Activated T-helper 2 cell treated with anti-CD3 and anti-CD28 coated beads, Interferon-gamma antibody, Interleukin-2, Interleukin-4, amounts not matched to agents 10 μg/mL and 5 μg/mL and 100 μg/mL, durations not matched to agents 14 hours and 24 hours and 36 hours (primary cell): ENCODE results near the gene RAE1. TPM values are rescaled to one million over a fixed set of nuclear protein-coding genes. Genes with fewer than 3 reads are reported as not detected.

Experiments used
- DNase-seq: peaks from one replicate; pipeline ENCODE4 v3.0.0; 2021; ENCODE audit warnings: low spot score
- H3K27ac Mint-ChIP-seq: one replicate; pipeline ENCODE4 v1.8.0; 2021; ENCODE audit warnings: mixed read lengths
- H3K27me3 Mint-ChIP-seq: one replicate; pipeline ENCODE4 v1.8.0; 2021; ENCODE audit warnings: low read depth, mixed read lengths
- H3K36me3 Mint-ChIP-seq: one replicate; pipeline ENCODE4 v1.8.0; 2021; ENCODE audit warnings: low read depth, mixed read lengths
- H3K4me1 Mint-ChIP-seq: one replicate; pipeline ENCODE4 v1.8.0; 2021; ENCODE audit warnings: low read depth, mixed read lengths
- H3K4me3 Mint-ChIP-seq: one replicate; pipeline ENCODE4 v1.8.0; 2021; ENCODE audit warnings: low read depth, mild to moderate bottlenecking, moderate library complexity, mixed read lengths
- H3K9me3 Mint-ChIP-seq: one replicate; pipeline ENCODE4 v1.8.0; 2021; ENCODE audit warnings: mixed read lengths
- intact Hi-C: fragments of 100-400 bp; cut with micrococcal nuclease; formaldehyde crosslinking; loops from one replicate; pipeline ENCODE4 v1.15.1; 2023
- total RNA-seq: library from RNA; stranded (reverse); gene quantifications from 2 replicates; pipeline ENCODE4 v1.2.3, GENCODE V29; 2022

RAE1 gene
- total RNA-seq, 1 donor from 2014 or later, result 48.1 TPM

- intact Hi-C loops, result no loop called here
Measured at GRCh38 chr20:57425150-57426013, 74.3 kb downstream of the RAE1 start.

GRCh38 chr20:57426271-57426689 lies 75.2 kb downstream of the RAE1 start:
- Mint-ChIP-seq H3K4me3 (no peak overlapping the region), H3K4me1 (peaks cover 14% of the 10 kb centered on the region), H3K27ac (no peak overlapping the region), H3K9me3 (no peaks in the 10 kb centered on the region), H3K36me3 (no peaks in the 10 kb centered on the region), H3K27me3 (peaks cover 2% of the 10 kb centered on the region)
- no peak for DNase-seq
- intact Hi-C loops, result no loop called here

More at GRCh38 chr20:57425150-57426013, 74.3 kb downstream of the RAE1 start:
- H3K4me3 Mint-ChIP-seq, result no peak overlapping the region
- no peaks in the 10 kb centered on the region for H3K36me3 Mint-ChIP-seq
- no peak overlapping the region for H3K27ac Mint-ChIP-seq
- DNase-seq, result no peak
- no peaks in the 10 kb centered on the region for H3K9me3 Mint-ChIP-seq
- peaks cover 2% of the 10 kb centered on the region for H3K27me3 Mint-ChIP-seq
- peaks cover 14% of the 10 kb centered on the region for H3K4me1 Mint-ChIP-seq

DNA sequence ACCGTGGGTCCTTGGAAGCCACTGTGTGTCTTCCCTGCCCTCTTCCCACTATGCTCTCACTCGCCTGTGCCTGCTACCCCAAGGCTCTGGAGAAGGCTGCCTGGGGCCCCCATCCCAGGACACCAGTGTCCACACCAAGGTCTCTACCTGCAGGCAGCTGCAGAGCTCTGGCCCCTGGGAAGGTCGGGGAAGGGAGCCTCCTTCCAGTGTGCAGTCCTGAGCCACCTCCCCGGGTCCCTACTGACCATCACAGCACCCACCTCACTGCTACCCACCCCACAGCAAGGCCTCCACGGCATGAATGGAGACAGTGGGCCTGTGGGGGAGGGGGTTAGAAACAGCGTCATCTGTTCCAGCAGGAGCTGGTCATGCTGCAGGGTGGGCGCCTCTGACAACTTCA lies 75.8 kb downstream of the RAE1 start:
- no peaks in the 10 kb centered on the region for H3K9me3 Mint-ChIP-seq
- peaks cover 20% of the 10 kb centered on the region for H3K4me1 Mint-ChIP-seq
- H3K27ac Mint-ChIP-seq, result no peak overlapping the region
- intact Hi-C loops, result no loop called here
- no peak overlapping the region for H3K4me3 Mint-ChIP-seq
- no peak for DNase-seq
- H3K36me3 Mint-ChIP-seq, result no peaks in the 10 kb centered on the region
- peaks cover 2% of the 10 kb centered on the region for H3K27me3 Mint-ChIP-seq

DNA sequence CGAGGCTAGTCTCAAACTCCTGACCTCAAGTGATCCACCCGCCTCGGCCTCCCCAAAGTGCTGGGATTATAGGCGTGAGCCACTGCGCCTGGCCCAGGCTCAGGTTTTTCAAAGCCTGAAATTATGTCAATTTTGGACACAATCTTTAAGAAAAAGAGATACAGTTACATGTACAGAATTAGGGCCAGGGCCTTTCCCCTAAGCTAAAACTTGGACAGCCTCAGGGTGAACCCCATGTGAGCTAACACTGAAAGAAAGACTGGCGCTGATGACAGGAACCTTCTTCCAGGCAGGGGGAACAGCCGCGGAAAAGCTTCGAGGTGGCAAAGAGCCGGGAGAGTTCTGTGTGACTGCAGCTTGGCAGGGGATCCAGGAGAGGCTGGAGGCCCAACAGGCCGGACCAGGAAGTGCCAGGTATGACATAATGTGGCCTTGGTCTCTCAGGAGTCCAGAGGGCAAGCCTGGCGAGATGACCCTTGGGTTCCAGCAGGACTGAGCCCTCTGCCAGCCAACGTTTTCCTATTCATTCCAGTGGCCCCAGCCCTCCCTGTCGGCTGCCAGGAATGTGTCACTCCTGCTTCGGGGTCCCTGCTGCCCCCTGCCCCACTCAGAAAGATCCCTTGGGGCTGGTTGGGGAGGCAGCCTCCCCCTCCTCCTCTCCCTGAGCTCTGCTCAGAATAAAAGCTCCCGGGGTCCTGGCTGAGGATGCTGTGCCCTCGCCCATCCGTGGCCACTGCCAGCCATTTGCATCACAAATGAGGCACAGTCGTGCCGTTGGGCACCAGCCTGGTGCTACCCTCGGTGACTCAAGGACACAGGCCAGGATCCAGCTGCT lies 77.5 kb downstream of the RAE1 start:
- H3K36me3 Mint-ChIP-seq, result no peaks in the 10 kb centered on the region
- peaks cover 37% of the 10 kb centered on the region for H3K4me1 Mint-ChIP-seq
- intact Hi-C loops, result no loop called here
- no peak overlapping the region for H3K27ac Mint-ChIP-seq
- no peaks in the 10 kb centered on the region for H3K9me3 Mint-ChIP-seq
- no peak for DNase-seq
- H3K27me3 Mint-ChIP-seq, result peaks cover 2% of the 10 kb centered on the region
- no peak overlapping the region for H3K4me3 Mint-ChIP-seq

Other genes starting within 250 kb of the RAE1 start
- not detected in 2 replicates for gene BMP7, start 84.6 kb upstream of the RAE1 start, total RNA-seq
- gene SPO11, start 21.5 kb upstream of the RAE1 start, total RNA-seq, result not detected in 2 replicates
- 88.9 and 89.5 TPM in 2 replicates for gene RBM38, start 40.1 kb downstream of the RAE1 start, total RNA-seq
- not detected in 2 replicates for gene CTCFL, start 173.9 kb downstream of the RAE1 start, total RNA-seq
- gene PCK1, start 209.9 kb downstream of the RAE1 start, total RNA-seq, result not detected in 2 replicates